ENCODE data around the gene GLRB.

DNA sequence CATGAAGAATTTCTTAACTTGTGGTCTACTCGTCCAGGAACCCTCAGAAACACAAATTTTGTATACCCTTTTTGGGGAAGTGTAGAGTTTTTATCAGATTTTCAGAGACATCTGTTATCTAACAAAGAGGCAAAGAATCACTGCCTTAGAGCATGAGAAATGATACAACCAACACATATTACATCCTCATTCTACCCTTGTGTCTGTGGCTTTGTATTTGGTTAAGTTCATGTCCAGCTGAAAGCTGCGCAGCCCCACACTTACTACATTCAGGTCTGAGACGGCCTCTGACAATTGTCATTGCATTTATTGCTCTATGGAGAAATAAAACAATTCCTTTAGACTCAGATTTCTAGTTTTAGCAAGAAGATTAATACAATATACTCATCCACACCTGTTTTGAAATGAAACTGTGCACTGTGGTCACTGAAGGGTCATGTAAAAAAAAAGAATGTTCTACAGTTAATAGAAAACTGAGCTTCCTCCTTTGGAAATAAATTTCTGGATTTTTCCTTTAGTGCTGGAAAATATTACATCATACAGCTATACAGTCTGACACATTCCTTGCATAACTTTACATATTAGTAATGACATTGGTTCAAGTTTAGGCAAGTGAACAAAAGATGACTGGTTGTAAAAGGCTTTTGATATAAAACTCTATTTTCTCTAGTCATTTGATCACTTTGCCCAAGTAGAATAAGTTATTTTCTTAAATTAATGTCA, 39.8 kb downstream of the GLRB start:
- no peak for TF ChIP-seq EZH2phosphoT487 (IDR thresholded peaks at IDR 0.05; ENCODE audit: low read depth)
- TF ChIP-seq, protein P1, sequence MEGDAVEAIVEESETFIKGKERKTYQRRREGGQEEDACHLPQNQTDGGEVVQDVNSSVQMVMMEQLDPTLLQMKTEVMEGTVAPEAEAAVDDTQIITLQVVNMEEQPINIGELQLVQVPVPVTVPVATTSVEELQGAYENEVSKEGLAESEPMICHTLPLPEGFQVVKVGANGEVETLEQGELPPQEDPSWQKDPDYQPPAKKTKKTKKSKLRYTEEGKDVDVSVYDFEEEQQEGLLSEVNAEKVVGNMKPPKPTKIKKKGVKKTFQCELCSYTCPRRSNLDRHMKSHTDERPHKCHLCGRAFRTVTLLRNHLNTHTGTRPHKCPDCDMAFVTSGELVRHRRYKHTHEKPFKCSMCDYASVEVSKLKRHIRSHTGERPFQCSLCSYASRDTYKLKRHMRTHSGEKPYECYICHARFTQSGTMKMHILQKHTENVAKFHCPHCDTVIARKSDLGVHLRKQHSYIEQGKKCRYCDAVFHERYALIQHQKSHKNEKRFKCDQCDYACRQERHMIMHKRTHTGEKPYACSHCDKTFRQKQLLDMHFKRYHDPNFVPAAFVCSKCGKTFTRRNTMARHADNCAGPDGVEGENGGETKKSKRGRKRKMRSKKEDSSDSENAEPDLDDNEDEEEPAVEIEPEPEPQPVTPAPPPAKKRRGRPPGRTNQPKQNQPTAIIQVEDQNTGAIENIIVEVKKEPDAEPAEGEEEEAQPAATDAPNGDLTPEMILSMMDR (IDR thresholded peaks at IDR 0.05; ENCODE audit: low read depth, low read length): no peak
